ENCODE results near the gene APCDD1L. TPM values are rescaled to one million over a fixed set of nuclear protein-coding genes. Genes with fewer than 3 reads are reported as not detected.
"Not testable (repeated sequence)": the region's sequence is repeated elsewhere in the genome, so short reads cannot be mapped to it uniquely, and the experiment has no call there.

APCDD1L gene
- total RNA-seq, 1 donor from 2014 or later: not detected

DNA sequence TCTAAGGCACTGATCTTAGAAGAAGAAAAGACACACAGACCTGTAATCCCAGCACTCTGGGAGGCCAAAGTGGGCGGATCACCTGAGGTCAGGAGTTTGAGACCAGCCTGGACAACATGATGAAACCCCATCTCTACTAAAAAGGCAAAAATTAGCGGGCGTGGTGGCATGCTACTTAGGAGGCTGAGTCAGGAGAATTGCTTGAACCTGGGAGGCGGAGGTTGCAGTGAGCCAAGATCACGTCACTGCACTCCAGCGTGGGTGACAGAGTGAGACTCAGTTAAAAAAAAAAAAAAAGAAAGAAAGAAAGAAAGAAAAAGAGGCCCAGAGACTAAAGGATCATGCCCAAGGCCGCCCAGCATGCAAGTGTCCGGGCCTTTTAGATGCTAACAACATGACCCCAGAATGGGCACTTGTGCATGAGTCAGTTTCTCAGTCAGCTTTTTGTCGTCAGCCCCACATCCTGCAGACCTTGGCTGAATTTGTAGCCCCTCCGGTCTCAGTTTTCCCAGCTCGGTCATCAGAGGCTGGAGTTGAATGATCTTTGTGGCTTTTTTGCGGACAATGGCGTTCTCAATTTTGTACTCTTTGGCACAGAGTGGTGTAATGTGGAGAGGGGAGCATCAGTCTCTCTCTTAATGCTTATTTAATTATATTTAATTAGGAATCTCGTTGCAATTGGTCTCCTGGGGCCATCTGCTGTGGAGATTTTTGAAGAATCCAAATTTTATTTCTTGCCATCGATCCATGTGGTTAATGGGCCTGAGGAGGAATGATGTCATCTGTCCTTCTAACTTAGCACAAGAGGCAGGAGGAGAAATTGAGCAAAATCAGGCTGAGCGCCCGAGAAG is 30.6 kb upstream of the APCDD1L start:
- intact Hi-C loops (cut with micrococcal nuclease): no loop called here

DNA sequence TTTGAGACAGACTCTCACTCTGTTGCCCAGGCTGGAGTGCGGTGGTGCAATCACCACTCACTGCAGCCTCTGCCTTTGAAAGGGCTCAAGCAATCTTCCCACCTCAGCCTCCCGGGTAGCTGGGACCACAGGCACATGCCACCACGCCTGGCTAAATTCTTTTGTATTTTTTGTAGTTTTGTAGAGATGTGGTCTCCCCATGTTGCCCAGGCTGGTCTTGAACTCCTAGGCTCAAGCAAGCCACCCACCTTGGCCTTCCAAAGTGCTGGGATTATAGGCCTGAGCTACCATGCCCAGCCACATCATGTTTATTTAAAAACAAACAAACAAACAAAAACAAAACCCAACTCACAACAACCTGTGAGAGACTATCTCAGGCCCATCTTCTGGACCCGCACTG is 29.7 kb upstream of the APCDD1L start:
- intact Hi-C loops (cut with micrococcal nuclease): no loop called here

- intact Hi-C loops (cut with micrococcal nuclease): no loop called here
Measured at GRCh38 chr20:58544286-58544685, 29.1 kb upstream of the APCDD1L start.

- intact Hi-C loops (cut with micrococcal nuclease): no loop called here
Measured at GRCh38 chr20:58543274-58543673, 28.1 kb upstream of the APCDD1L start.

- intact Hi-C loops (cut with micrococcal nuclease): no loop called here
Measured at GRCh38 chr20:58542411-58543095, 27.4 kb upstream of the APCDD1L start.

- intact Hi-C loops (cut with micrococcal nuclease): not testable (repeated sequence)
Measured at GRCh38 chr20:58542034-58542410, 26.8 kb upstream of the APCDD1L start.

GRCh38 chr20:58538752-58539151 is 23.6 kb upstream of the APCDD1L start:
- intact Hi-C loops (cut with micrococcal nuclease): no loop called here

DNA sequence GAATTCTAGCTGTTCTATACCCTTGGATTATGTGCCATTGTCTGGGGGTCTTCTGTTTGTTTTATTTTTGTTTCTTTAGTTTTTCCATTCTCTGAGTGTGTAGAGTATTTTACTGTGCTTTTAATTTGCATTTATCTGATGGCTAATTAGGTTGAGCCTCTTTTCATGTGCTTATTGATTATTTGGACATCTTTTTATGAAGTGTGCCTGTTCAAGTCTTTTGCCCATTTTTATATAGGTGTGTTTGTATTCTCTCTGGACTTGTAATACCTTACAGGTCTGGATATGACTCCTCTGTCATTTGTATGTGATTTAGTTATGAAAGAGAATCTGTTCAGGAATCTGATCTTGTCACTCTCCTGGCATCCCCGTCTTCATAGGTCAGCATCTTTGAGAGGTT is 22.6 kb upstream of the APCDD1L start:
- intact Hi-C loops (cut with micrococcal nuclease): no loop called here

- intact Hi-C loops (cut with micrococcal nuclease): no loop called here
Measured at GRCh38 chr20:58536289-58536688, 21.1 kb upstream of the APCDD1L start.

- intact Hi-C loops (cut with micrococcal nuclease): no loop called here
Measured at GRCh38 chr20:58531657-58532056, 16.5 kb upstream of the APCDD1L start.

- intact Hi-C loops (cut with micrococcal nuclease): no loop called here
Measured at GRCh38 chr20:58531063-58531462, 15.9 kb upstream of the APCDD1L start.

- intact Hi-C loops (cut with micrococcal nuclease): no loop called here
Measured at GRCh38 chr20:58528412-58528811, 13.2 kb upstream of the APCDD1L start.

DNA sequence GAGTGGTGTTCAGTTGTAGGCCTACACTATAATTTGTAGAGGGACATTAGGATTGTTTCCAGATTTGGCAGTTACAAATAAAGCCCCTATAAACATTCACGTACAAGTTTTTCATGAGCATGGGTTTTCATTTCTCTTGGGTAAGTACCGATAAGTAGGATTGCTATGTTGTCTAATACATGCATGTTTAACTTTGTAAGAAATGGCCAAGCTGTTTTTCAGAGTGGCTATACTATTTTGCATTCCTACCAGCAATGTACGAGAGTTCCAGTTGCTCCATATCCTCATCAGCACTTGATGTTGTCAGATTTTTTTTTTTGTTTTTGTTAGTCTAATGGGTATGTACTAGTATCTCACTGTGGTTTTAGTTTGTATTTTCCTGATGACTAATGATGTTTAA is 11.2 kb upstream of the APCDD1L start:
- intact Hi-C loops (cut with micrococcal nuclease): no loop called here

DNA sequence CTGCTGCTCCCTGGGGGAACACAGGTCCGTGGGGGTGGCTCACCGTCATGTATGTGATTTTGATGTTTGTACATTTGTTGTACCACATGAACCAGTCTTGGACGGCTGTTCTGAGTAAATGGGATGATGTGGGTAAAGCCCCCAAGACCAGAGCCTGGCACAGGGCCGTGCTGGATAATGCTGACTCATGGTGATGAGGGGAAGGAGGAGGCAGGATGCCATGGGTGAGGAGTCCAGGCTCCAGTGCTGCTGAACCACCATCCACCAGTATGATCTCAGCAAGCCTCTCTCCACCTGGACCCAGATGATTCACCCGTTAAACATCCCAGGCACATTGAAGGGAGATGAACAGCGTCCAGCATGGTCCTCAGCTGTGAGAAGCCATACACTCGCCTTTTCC is 9.6 kb upstream of the APCDD1L start:
- intact Hi-C loops (cut with micrococcal nuclease): no loop called here

DNA sequence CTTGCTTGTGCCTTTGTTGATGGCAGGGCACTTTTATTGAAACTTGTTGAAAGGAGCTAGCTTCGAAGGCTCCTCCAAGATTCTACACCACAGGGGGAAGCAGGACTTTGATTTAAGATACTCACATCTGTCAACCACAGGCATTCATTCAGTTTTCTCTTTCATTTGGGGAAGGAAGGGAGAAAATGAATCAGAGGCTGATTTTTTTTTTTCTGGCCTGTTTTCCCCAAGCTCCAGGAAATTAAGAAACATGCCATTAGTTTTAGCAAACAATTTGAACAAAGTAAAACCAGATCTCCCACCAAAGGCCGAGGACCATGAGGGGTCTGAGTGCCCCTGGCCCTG is 8.7 kb upstream of the APCDD1L start:
- intact Hi-C loops (cut with micrococcal nuclease): no loop called here

- intact Hi-C loops (cut with micrococcal nuclease): no loop called here
Measured at GRCh38 chr20:58523072-58523970, 8.1 kb upstream of the APCDD1L start.

DNA sequence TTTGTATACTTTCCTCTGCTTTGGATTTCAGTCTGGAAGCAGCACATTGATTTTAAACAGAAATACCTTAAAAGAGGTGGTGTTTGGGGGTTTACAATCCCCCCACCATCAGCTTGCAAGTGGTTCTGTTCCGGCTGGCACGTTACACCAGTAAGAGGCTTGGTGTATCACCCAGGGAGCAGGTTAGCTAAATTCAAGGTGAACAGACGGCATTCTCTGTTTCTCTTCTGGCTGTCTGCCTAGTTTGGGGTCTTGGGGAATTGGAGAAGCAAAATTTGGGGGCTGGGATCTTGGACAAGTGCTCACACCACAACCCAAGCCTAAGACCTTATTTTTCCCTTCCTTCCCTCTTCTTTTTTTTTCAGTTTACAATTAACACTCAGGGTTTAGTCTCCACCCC is 7.5 kb upstream of the APCDD1L start:
- intact Hi-C loops (cut with micrococcal nuclease): no loop called here

- intact Hi-C loops (cut with micrococcal nuclease): no loop called here
Measured at GRCh38 chr20:58521763-58522162, 6.6 kb upstream of the APCDD1L start.

DNA sequence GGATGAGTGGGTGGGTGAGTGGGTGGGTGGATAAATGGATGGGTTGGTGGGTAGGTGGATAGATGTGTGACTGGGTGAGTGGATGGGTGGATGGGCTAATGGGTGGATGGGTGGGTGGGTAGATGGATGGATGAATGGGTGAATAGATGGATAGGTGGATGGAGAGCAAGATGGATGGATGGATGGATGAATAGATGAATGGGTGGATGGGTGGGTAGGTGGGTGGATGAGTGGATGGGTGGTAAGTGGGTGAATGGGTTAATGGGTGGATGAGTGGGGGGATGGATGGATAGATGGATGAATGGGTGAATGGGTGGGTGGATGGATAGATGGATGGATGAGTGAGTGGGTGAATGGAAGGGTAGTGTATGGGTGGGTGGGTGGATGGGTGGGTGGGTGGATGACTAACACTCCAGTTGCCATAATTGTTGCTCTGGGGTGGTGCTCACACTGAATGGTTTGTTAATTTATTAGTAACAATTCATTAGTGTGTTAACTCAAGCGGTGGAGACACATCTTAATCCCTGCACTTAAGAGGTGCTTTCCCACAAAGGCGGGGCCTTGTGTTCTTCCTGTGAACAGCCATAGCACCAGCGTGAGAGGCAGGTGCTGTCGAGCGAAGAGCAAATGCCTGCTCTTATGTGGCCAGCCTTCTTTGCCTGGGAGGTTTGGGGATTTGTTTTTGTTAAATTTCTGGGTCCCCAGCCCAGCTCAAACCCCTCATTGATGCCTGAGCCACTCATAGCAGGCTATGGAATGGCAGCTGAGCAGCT is 4.9 kb upstream of the APCDD1L start:
- intact Hi-C loops (cut with micrococcal nuclease): no loop called here

GRCh38 chr20:58518896-58519593 is 3.8 kb upstream of the APCDD1L start:
- intact Hi-C loops (cut with micrococcal nuclease): no loop called here

- intact Hi-C loops (cut with micrococcal nuclease): no loop called here
Measured at GRCh38 chr20:58518387-58518786, 3.2 kb upstream of the APCDD1L start.
